HG02571 (cell line): ENCODE results near the gene GRID2IP.
"Not testable (repeated sequence)": the region's sequence is repeated elsewhere in the genome, so short reads cannot be mapped to it uniquely, and the experiment has no call there.

Experiments
- ATAC-seq: cut with Tn5 transposase; IDR thresholded peaks from one replicate; pipeline ENCODE4 v1.9.1; 2021; ENCODE audit warnings: mild to moderate bottlenecking, moderate library complexity; ENCODE audit not compliant: unreplicated experiment

GRID2IP gene

DNA sequence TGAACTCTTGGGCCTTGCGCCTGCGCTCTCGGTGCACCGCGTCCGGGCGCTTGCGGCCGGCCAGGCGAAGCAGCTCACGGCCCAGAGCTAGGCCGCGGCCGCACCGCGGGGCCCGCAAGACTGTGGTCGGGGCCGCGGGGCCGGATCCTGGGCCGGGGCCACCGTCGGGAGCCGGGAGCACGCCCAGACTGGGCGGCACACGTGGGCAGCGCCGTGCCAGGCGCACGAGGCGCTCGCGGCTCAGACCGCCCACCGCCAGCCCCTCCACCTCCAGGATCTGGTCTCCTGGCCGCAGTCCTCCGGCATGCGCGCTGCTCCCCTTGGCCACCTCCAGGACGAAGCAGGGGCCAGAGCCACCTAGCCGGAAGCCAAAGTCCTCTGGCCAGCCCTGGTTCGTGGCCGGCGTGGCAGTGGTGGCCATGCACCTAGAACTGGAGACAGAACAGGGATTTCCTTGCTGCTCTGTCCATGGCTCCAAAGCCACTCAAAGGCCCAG lies at the start of gene GRID2IP:
Gene GRID2IP, minus strand, starts transcription at position 446 of the 496 bp plus-strand sequence. Its CDS starts 25 bp downstream, at position 421.
- ATAC-seq: no peak

DNA sequence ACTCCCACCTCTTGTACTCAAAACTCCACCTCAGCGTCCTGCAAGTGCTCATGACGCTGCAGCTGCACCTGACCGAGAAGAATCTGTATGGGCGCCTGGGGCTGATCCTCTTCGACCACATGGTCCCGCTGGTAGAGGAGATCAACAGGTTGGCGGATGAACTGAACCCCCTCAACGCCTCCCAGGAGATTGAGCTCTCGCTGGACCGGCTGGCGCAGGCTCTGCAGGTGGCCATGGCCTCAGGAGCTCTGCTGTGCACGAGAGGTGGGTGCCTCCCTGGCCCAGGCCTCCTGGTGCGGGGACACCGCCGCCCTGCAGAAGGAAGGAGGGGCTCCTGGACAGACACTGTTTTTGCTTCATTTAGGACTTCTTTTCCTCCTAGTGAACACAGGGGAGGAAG lies 48.8 kb upstream of the GRID2IP start:
- ATAC-seq: no peak

DNA sequence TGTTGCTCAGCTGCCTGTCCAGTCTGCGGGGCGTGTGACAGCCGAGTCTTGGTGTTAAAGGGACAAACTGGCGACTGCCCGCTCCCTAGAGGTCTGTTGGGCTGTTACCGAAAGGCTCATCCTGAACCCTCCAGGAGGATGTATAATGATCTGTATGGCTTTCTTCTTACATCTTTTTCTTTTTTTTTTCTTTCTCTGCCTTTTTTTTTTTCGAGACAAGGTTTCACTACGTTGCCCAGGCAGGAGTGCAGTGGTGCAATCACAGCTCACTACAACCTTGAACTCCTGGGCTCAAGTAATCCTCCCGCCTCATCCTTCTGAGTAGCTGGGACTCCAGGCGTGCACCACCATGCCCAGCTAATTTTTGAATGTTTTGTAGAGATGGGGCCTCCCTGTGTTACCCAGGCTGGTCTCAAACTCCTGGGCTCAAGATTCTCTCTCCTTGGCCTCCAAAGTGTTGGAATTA lies 39.4 kb upstream of the GRID2IP start:
- peak; percentile 19 for ATAC-seq

- peak; percentile 84 for ATAC-seq
Observed at GRCh38 chr7:6589829-6590644, 38.8 kb upstream of the GRID2IP start, which contains the start of gene INTS15. TSS of gene INTS15 (plus strand) at chr7:6590021. CDS start at chr7:6590284, 263 bp downstream.

GRCh38 chr7:6589151-6589828 lies 38.0 kb upstream of the GRID2IP start:
- no peak for ATAC-seq

- no peak for ATAC-seq
Observed at GRCh38 chr7:6588566-6588965, 37.3 kb upstream of the GRID2IP start.

DNA sequence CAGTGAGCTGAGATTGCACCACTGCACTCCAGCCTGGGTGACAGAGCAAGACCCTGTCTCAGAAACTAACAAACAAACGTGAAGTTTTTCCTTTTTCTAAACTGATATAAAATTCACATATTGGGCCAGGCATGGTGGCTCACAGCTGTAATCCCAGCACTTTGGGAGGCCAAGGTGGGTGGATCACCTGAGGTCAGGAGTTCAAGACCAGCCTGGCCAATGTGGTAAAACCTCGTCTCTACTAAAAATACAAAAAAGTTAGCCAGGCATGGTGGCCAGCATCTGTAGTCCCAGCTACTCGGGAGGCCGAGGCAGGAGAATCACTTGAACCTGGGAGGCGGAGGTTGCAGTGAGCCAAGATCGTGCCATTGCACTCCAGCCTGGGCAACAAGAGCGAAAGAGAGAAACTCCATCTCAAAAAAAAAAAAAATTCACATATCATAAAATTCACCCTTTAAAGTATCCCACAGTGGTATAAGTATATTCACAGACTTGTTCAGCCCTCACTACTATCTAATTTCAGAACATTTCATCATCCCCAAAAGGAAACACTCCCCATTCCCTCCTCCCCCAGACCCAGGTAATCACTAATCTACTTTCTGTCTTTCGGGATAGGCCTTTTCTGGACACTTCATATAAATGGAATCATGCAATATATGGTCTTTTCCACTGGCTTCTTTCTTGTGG lies 34.6 kb upstream of the GRID2IP start:
- ATAC-seq: not testable (repeated sequence)

DNA sequence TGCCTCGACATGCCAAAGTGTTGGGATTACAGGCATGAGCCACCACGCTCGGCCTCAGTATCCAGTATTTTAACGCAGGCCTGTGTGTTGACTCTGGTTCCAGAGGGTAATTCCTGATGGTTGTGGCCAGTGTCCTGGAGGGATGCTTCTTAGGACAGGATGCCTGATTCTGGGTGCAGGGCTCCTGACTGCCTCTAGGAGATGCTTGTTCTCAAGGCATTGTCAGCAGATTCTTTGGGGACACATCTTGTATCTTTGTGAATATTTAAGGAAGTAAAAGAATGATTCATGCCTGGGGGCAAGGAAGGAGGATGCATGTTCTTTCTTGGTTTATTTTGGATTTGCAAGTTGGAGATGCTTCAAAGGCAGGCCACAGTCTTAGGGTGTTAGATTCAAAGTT lies 28.2 kb upstream of the GRID2IP start:
- no peak for ATAC-seq

- no peak for ATAC-seq
Observed at GRCh38 chr7:6578114-6579084, 27.1 kb upstream of the GRID2IP start.

DNA sequence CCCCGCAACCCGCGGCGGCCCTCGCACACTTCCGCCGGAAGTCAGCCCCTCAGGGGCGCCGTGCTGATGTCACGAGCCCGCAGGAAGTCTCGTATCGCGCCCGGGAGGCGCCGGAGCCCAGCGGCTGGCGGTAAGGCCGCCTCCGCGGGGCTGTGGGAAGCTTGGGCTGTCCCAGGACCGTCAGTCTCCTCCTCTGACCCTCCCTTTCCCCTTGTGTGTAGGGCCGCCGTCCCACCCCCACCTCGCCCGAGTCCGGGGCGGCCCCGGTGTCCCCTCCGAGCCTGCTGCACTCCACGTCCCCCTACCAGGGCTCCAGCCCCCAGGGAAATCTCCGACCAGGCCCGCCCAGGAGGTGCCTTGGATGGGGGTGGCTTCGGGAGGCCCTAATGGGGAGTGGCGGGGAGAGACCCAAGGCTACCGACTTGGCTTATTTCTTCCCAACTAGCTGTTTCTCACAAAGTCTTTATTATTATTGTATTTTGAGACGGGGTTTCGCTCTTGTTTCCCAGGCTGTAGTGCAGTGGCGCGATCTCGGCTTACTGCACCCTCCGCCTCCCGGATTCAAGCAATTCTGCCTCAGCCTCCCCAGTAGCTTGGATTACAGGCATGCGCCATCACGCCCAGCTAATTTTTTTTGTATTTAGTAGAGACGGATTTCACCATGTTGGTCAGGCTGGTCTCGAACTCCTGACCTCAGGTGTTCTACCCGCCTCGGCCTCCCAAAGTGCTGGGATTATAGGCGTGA lies 26.3 kb upstream of the GRID2IP start, which contains the start of gene ZDHHC4:
Gene ZDHHC4, plus strand, starts transcription at position 86 of the 745 bp plus-strand sequence. CDS start 3,108 bp downstream, outside the sequence.
- ATAC-seq: peak; percentile 93

- not testable (repeated sequence) for ATAC-seq
Observed at GRCh38 chr7:6576867-6577368, 25.7 kb upstream of the GRID2IP start.

DNA sequence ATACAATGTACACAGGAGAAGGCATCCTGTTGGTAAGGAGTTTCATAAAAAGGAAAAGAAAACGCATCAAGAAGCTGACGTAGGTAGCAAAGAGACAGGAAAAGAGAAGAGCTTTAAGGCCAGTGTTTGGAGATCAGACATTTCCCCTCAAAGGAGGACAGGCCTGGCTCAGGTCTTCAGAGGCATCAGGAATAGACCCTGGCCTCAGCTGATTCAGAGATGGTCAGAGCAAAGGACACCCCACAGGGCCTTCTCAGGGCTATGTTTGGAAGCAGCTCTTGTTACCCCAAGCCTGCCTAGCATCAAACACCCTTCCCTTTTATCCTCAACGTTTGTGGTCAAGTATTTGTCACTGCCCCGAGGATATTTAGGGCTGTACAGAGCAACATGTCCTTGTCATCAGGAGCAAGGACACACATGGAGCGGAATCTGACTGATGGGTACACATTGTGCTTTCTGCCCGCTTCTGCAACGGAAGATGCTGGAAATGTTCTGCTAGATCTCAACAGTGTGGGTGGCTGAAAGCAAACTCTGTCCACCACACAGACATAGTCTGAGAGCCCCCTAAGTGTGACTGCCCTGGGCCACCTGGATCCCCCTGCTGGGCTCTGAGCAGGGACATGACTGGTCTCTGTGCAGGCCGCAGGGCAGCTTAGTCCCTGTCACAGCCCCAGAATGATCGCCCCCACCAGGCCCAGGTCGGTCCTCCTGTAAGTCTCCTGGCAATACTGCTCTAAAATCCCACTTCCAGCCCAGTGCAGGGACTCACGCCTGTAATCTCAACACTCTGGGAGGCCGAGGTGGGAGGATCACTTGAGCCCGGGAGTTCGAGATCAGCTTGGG lies 25.0 kb upstream of the GRID2IP start:
- no peak for ATAC-seq

DNA sequence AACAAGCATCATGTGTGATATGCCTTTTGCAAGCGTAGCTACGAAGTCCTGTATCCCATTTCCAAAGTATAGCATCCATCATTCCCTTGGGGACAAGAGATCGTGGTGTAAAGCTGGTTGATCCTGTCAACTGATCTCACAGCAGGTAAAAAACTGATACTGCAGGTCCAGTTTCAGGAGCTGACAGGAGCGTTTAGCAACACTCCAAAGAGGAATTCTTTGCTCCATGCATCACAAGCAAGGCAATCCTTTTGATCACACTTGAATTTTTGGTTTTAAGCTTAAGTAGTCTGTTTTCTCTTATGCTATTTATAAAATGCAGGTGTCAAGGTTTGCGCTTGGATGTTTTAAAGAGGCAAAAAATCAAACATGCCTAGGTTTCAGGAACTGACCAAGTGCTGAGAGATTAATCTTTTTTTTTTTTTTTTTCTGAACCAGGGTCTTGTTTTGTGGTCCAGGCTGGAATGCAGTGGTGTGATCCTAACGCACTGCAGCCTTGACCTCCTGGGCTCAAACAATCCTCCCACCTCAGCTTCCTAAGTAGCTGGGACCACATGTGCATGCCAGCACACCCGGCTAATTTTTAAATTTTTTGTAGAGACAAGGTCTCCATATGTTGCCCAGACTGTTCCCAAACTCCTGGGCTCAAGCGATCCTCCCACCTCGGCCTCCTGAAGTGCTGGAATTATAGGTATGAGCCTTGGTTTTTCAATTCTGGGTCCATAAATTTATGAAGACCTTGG lies 24.2 kb upstream of the GRID2IP start:
- ATAC-seq: no peak

DNA sequence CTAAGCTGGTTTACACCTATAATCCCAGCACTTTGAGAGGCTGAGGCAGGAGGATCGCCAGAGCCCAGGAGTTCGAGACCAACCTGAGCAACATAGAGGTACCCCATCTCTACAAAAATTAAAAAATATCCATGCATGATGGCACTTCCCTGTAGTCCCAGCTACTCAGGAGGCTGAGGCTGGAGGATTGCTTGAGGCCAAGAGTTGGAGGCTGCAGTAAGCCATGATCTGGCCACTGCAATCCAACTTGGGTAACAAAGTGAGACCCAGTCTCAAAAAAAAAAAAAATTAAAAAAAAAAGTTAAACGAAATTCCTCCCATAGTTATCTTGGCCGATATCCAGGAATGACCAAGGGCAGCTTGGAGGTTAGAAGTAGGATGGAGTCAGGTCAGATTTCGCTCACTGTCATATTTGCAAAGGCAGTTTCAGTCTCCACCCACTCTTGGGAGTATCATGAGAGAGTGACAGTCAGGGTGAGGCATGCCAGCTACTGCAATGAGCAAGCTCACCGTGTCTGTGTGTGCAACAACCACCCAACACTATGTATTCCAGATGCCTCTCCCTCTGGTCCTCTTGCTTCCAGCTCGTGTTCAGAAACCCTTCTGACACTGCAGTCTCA lies 20.0 kb upstream of the GRID2IP start:
- ATAC-seq: no peak

DNA sequence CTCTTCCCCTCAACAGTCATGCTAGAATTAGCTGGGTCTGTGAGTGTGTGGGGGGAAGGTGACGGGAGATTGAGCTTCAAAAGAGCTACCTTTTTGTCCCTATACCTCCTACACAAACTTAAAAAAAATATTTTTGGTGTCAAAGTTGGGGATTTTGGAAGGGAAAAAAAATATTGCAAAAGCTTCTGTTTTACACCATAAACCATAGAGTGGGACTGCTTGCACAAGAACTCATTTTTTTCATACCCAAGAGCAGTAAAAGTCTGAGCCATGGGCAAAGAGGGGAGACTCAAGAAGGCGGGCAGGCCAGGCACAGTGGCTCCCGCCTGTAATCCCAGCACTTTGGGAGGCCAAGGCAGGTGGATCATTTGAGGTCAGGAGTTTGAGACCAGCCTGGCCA lies 16.6 kb upstream of the GRID2IP start:
- ATAC-seq: no peak

DNA sequence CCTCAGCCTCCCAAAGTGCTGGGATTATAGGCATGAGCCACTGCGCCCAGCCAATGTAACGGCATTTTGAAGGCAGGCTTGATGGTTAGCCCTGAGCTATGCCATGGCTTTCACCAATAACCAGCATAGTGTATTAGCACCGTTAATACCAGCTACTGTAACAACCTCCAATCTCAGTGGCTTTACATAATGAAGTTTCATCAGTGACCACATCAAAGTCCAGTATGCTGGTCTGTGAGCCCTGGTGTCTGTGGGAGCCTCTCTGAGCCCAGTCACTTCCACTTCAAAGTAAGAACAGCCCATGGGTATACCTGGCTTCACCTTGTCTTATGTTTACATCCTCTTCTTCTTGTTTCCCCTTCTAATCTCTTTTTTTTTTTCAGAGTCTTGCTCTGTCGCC lies 14.4 kb upstream of the GRID2IP start:
- no peak for ATAC-seq
